Erythroblast (primary cell): ENCODE results near the gene TSHZ3.

Source experiments
- GATA1 ChIP-seq: IDR thresholded peaks from 2 replicates; pipeline ENCODE4 v1.6.1; 2011; ENCODE audit warnings: low read depth, mild to moderate bottlenecking, control low read depth, low read length, moderate library complexity
- POLR2A ChIP-seq: IDR thresholded peaks from 2 replicates; pipeline ENCODE4 v1.6.1; 2011; ENCODE audit warnings: mild to moderate bottlenecking, low read length

GRCh38 chr19:31344403-31344802 is 4.8 kb downstream of the TSHZ3 start:
- TF ChIP-seq POLR2A, result no peak
- TF ChIP-seq GATA1, result no peak
